Activated CD8-positive, alpha-beta memory T cell treated with anti-CD3 and anti-CD28 coated beads, Interleukin-2, amount 50 U/mL, for 48 hours (primary cell): ENCODE measurements around the gene HSPA6.
"Not testable (repeated sequence)": the region's sequence is repeated elsewhere in the genome, so short reads cannot be mapped to it uniquely, and the experiment has no call there.

Experiments used
- DNase-seq: peaks from one replicate; pipeline ENCODE4 v3.0.0-alpha.2; 2020

Gene HSPA6

DNA sequence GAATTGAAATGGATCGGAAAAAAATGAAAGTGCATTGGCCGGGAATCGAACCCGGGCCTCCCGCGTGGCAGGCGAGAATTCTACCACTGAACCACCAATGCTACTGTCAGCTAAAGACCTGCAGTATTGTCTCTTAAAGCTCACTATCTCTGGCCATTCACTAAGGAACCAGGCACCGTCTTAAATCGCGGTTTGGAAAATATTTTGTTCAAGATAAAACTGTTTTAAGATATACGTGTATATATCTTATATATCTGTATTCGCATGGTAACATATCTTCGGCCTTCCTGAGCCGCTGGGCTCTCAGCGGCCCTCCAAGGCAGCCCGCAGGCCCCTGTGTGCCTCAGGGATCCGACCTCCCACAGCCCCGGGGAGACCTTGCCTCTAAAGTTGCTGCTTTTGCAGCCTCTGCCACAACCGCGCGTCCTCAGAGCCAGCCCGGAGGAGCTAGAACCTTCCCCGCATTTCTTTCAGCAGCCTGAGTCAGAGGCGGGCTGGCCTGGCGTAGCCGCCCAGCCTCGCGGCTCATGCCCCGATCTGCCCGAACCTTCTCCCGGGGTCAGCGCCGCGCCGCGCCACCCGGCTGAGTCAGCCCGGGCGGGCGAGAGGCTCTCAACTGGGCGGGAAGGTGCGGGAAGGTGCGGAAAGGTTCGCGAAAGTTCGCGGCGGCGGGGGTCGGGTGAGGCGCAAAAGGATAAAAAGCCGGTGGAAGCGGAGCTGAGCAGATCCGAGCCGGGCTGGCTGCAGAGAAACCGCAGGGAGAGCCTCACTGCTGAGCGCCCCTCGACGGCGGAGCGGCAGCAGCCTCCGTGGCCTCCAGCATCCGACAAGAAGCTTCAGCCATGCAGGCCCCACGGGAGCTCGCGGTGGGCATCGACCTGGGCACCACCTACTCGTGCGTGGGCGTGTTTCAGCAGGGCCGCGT lies at the start of gene HSPA6:
HSPA6 (plus strand) TSS at position 724 of the 925 bp plus-strand sequence; CDS start at position 843, 119 bp downstream.
- peak; percentile 97 for DNase-seq

DNA sequence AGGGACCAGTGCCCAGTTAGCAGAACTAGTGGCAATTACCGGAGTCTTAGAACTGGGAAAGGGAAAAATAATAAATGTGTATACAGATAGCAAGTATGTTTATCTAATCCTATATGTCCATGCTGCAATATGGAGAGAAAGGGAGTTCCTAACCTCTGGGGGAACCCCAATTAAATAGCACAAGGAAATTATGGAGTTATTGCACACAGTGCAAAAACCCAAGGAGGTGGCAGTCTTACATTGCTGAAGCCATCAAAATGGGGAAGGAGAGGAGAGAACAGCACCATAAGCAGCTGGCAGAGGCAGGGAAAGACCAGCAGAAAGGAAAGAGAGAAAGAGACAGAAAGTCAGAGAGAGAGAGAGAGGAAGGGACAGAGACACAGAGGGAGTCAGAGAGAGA lies 46.6 kb upstream of the HSPA6 start:
- DNase-seq = not testable (repeated sequence)

DNA sequence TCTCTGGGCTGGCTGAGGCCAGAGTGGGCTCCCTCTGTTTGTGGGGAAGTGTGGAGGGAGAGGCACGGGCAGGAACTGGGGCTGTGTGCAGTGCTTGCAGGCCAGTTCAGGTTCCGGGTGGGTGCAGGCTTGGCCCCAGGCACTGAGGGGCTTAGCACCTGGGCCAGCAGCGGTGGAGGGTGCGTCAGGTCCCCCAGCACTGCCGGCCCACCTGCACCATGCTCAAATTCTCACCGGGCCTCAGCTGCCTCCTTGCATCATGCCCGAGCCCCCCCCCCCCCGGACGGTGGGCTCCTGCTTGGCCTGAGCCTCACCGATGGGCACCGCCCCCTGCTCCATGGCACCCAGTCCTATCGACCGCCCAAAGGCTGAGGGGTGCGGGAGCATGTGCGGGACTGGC lies 45.4 kb upstream of the HSPA6 start:
- DNase-seq = no peak

DNA sequence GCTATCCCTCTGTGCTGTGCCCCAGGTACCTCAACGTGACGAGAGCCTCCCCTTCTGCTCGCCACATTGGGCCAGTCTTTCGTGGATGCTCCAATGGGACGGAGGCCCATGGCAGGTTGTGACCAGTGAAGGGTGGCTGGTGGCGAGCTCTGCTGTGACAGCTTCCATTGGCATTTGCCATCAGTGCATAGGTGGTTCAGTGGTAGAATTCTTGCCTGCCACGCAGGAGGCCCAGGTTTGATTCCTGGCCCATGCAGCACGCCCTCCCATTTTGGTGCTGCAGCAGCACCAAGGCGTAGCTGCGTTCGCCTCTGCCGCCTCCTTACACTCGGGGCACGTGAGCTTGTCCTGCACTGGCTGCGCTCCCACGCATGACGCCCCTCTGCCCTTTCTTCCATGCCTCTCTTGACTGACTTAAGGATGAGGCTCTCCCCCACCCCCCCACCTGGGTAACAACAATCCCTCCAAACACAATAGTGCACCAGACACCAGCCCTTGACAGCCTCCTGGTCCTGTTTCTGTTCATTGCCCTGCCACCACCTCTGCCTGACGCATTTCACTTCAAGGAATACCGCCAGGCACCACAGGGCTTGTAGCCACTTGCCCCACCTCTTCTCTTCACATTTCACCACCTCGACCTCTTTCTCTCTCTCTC lies 43.8 kb upstream of the HSPA6 start:
- no peak for DNase-seq

DNA sequence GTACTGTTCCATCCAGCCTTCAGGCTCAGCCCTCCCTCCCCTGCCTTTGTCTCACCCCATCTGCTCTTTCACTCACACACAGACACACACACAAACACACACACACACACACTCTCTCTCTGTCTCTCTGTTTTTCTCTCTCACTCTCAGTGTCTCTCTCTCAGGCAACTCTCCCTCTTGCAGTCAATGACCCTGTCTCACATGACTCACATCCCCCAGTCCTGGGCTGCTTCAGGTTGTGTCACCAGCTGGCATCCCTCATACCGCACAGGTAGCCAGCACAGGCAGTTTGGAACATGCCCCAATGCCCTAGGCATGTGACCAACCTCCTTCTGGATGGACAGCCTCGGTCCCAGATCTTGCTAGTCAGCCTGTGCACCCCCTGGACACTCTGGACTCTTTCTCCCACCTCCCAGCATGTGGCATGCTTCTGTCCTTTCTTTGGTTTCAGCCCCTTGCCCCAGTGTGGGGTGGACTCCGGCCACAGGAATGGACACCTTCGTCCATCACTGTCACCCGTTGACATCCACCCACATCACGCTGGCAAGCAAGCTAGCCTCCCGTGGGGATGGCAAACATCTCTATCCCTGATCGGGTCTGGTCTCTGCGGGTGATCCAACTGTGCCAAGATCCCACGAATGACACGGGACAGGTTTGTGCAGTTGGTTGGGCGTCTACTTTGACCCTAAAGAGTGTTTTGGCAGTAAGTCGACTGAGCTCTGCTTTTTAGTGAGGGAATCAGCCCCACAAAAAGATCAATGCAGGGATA lies 42.5 kb upstream of the HSPA6 start:
- no peak for DNase-seq

DNA sequence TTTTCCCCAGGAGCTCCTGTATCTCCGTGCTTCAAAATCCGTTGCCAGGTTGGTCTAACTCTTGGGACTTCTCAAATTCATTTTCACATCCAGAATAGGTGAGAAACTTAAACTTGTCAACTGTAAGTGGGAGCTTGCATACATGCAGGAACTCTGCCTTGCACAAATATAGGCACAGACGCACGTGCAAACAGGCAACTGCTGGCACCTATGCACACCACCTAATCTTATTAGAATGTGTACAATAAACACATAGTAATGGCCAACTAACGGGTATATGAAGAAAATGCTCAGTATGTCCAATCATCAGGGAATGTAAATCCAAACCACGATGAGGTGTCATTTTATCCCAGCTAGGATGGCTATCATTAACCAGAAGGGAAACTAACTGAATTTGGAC lies 41.7 kb upstream of the HSPA6 start:
- DNase-seq = no peak

DNA sequence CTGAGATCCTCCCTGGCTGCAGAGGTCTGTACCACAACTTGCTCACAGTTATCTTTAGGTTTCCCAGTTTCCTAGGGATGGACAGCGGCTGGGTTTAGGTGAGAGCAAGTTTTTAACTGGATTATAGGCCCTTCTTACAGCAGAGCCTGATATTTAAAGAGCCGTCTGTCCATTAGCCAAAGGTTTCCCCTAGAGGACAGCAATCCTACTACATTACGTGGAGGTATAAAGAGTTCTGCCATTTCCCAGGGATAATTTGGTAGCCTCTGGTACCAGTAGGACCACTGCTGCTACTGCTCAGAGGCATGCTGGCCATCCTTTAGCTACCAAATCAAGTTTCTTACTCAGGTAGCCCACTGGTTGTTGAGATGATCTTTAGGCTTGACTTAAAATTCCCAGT lies 41.0 kb upstream of the HSPA6 start:
- DNase-seq = no peak

DNA sequence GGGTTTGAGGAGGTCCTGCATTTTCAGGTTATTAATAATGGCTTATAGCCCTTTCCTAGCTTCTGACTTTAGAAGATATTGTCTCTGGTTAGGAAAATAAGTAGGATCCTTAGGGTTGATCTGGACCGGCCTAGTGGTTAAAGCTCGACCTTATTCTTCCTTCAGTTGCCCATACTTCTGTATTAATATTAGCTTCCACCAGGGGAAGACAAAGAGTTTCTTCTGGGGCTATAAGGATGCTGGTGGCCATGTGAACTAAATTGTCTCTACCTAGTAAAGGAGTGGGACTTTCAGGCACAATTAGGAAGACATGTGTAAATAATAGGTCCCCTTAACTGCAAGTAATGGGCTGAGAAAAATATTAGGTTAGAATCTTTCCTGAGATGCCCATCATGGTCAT lies 39.7 kb upstream of the HSPA6 start:
- DNase-seq = no peak

DNA sequence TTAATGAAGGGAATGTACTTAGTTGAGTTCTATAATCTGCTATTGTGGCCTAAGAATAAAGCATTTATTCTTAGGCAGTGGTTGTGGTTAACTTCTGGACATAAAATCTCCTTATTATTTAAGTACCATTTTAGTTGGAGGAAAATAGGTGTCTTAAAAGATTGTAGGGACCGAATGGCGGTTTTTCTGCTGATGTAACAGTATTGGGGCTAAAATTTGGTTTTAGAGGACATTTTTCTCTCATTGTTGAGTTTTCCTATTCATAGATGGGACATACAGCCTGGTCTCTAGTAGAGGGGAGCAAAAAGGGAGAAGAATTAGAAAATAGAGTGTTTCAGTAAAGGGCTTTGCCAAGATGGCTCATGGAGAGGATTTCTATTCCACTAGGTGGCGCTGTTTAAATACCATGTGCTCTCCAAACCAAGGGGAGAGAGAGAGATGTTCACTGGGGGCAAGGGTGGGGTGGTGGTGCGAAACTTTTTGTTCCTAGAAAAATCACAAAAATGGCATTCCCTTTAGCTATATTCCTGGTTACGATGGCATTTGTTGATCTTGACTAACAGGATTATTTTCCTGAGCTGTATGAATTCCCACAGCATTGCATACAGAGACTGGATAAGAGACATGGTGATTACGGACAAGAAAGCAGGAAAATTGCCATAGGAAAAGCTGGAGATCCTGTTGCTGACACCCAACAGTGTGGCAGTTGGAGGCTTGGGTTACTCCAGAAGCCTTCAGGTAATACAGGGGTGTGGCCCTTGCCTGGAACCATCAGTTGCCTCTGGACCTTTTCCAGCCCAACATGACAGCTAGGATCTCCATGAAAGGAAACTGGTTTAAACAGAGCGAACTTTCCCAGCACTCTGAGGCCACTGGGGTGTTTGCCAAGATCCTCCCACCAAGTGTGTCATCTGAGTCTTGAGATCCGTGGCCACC lies 37.3 kb upstream of the HSPA6 start:
- no peak for DNase-seq

DNA sequence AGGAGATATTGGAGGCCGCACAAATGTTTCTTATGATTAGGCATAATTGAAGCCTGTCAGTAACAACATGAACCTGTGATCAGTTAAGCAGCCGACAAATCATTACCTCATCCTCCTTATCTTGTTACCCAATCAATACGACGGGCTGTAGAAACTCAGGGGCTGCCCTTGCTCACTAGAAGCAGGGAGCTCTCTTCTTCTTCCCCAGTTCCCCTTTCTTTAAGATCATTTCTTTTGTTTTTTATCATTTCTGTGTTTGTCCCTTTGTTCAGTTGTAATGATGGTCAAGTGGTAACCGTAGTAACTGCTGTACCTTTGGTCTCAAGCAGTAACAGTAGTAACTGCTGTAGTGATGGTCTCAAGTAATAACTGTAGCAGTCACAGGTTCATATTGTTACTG lies 32.9 kb upstream of the HSPA6 start:
- no peak for DNase-seq

DNA sequence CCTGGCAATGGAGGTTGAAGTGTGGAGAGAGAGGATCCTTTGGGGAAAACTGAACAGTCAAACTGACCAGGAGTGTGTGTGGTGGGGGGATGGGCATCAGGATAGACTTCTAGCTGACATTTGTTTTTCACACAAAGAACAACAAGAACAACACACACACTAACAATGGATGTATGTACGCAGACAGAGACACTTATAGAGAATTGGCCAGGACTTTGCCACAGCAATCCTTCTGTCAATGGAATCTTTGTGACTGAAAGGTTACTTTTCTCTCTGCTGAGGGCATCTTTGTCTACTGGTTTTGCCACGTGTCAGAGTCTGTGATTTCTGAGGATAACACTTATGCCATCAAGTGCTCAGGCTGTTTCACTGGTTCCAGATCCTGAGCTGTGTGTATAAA lies 31.5 kb upstream of the HSPA6 start:
- no peak for DNase-seq

DNA sequence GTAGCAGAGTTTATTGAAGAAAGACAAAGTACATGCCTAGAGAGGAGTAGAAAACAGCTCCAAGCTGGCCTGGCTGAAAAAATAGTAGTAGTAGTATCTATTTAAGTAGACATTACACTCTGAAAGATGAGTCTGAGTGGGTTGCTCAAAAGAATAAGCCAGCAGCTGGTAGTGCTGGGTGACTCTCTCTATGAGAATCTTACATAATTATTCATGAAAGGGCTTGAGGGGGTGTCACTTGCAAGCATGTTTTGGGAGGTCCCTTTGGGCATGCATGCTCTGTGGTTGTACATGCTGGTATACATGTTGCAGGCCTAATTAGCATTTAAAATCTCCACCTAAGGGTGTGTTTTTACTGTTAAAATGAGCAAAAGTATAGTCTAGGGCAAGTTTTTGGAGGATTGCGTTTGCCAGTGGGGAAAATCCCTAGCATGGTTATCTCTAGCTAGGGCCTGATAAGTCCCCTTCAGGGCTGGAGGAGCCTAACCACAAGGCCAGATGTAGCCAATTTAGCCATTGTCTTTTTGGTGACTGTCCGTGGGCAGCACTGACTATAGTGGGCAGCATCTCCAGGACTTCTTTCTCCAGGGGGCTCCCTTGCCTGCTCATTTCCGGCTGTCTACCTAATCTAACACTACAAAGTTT lies 30.1 kb upstream of the HSPA6 start:
- no peak for DNase-seq

DNA sequence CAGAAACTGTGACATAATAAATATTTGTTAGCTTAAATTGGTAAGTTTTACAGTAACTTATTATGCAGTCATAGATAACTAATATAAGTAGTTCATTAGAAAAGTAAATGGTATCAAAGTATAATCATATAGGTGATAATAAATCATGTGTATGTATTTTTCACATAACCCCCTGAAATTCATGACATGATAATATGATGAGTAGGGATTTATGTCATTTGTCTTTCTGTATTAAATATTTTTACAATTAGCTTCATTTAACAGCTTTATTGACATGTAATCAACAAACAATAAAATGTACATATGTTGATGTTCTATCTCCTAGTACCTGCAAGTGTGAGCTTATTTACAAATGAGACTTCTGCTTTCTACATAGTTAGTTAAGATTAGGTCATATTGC lies 28.9 kb upstream of the HSPA6 start:
- DNase-seq = no peak

DNA sequence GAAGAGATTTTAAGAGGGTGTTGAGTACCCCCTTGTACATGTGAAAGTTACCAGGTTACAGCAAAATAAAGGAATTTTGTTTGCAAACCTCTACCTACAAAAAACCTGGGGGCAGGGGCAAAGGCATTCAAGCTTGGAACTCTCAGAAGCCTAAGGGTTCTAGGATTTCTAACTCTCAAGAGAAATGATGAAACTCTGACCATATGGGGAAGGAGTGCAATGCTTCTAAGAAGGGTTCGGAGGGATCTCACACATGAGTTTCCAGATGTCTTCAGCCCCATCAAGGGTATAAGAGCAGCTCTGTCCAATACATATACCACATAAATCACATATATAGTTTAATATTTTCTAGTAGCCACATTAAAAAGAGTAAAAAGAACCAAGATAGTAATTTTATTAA lies 26.4 kb upstream of the HSPA6 start:
- no peak for DNase-seq

DNA sequence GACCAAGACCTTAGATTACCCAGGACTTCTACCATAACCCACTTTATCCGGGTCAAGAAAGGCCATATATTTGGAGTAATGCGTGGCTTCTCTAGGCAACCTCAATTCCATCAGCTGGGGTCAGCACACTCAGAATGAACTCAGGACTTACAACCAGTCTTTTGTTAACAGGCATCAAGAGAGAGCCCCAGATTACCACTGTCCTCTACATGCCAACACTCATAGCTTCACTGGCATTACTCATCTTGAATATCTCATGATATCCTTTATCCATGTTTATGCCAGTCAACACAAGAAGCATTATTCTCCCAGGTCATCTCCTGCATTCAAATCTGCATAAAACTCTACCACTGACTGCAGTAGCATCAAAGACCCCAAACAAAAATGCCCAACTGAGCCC lies 25.7 kb upstream of the HSPA6 start:
- no peak for DNase-seq

DNA sequence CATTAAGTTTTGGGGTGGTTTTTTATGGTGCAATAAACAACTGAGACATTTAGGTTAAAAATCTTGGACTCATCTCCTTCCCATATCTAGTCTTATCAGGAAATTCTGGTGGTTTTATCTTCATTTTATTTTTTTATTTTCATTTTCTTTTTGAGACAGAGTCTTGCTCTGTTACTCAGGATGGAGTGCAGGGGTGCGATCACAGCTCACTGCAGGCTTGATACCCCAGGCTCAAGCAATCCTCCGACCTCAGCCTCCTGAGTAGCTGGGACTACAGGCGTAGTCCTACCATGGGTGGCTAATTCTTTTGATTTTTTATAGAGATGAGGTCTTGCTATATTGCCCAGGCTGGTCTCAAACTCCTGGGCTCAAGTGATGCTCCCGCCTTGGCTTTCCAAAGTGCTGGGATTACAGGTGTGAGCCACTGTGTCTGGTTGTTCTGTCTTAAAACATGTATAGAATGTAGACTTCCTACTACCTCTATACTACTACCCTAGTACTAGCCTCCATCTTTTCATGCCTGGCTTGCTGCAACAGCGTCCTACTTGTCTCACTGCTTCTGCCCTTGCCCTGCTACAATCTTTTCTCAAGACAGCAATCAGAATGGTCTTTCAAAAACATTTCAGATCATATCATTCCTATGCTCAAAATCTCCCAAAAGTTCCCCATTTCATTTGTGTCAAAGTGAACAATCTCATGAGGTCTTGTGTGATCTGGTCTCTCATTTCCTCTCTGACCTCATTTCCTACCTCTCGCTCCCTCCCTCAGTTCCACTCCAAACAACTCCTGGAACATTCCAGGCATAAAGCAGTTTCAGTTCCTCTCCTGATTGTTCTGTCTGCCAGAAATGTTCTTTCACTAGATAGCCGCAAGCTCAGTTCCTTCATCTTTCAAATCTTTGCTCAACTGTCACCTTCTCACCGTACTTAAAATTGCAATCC lies 25.0 kb upstream of the HSPA6 start:
- no peak for DNase-seq

DNA sequence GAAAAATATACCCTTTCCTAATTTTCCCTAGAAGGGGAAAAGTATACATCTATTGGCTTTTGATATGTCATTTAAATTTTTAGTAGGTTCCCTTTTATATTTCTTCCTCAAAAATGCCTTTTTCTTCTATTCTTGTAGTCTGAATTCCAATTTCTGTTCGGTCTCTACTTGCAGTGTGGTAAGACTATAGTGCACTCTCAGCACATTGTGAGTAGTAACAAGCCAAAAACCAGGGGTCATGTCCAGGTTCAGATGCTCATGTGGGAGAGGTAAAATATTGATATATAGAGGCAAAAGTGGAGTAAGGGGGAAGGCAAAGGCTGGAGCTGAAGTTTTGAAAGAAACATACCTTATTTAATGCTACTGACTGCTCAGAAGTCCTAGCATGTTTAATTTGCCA lies 23.1 kb upstream of the HSPA6 start:
- DNase-seq = no peak

DNA sequence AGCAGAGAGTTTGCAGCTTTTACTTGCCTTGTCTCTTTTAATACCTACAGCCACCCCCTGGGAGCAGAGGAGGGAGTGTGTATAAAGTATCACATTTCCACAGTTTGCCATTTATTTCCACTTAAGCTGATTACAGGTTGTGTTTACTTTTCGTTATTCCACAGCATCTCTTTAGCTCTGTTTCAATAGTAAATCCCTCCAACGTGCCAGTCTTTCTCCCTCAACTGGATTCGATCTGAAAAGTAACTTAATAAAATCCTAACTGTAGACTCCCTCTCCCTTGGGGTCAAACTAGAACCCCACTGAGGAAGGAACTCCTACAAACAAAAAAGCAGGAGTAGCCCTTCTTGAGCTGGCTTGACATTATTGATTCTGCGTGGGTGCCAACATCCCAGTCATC lies 22.2 kb upstream of the HSPA6 start:
- DNase-seq = no peak

DNA sequence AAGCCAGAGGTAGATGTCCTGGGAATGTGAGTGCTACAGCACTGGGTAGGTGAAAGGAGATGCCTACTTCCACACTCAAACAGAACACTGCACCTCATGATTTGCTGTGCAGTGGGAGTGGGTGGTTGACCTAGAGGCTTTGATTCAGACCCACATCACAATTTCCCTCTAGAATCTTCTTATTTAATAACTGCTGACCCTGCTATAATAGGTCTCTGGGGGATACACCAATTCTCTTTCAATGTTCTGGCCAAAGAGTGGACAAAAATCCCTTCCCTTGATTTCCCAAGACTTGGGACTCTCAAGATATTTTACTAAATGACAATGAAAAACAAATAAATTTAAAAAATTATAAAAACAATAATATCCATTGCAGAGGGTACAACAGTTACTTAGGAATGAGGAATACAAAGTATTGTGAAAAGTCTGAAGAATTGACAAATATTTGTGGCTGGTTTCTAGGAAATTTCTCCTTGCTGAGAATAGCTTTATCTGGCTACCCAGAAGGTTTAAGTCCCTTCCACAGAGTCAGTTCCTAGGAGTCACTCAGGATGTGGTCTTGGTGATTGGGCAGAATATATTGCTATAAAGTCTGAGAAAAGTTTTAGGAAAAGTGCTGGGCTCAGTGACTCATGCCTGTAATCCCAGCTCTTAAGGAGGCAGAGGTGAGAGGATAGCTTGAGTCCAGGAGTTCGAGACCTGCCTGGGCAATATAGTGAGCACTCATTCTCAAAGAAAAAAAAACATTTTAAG lies 21.5 kb upstream of the HSPA6 start:
- no peak for DNase-seq

DNA sequence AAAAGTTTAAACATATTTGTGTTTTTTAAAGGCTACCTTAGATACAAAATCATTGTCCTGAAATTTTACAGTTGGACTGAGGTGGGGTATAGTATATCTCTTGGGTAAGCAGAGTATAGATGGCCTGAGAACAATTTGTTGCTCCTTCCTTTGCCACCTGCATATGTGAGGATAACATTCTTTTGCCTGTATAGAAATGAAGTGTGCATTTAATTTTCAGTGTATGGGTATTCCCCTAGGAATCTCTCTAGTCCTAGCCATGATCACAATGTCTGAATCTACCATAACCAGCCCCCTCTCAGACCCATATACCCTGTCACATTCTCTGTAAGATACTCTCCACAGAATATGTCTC lies 21.0 kb upstream of the HSPA6 start:
- no peak for DNase-seq
